Omental fat pad (tissue), 4 donors: ENCODE data around the gene TNFRSF19. TPM values are rescaled to one million over a fixed set of nuclear protein-coding genes. Genes with fewer than 3 reads are reported as not detected.

Source experiments
- ATAC-seq: fragments of 150-250 bp; one replicate; pipeline ENCODE4 v1.9.1; 2016; ENCODE audit warnings: mild to moderate bottlenecking, moderate library complexity; ENCODE audit not compliant: low FRiP score
- DNase-seq: peaks from one replicate; pipeline ENCODE4 v3.0.0-alpha.2; 2019; ENCODE audit warnings: low spot score
- total RNA-seq, 4 donors: library from RNA; depleted of rRNA; stranded (reverse); fragments of >200 nt; gene quantifications; one replicate each; pipeline ENCODE4 v1.1.0, GENCODE V29; 2016
- TF ChIP-seq, protein P1 (sequence below), 3 donors: fragments of 450-650 bp; IDR thresholded peaks; one replicate each; pipeline ENCODE4 v1.5.1; 2016 to 2017; ENCODE audit warnings: antibody characterized with exemption in 3 of 3, mild to moderate bottlenecking in 3 of 3, moderate library complexity in 2 of 3

The TNFRSF19 gene
- total RNA-seq, 4 donors from 2014 or later = 1.3 to 6.5 (median 2.8) TPM

DNA sequence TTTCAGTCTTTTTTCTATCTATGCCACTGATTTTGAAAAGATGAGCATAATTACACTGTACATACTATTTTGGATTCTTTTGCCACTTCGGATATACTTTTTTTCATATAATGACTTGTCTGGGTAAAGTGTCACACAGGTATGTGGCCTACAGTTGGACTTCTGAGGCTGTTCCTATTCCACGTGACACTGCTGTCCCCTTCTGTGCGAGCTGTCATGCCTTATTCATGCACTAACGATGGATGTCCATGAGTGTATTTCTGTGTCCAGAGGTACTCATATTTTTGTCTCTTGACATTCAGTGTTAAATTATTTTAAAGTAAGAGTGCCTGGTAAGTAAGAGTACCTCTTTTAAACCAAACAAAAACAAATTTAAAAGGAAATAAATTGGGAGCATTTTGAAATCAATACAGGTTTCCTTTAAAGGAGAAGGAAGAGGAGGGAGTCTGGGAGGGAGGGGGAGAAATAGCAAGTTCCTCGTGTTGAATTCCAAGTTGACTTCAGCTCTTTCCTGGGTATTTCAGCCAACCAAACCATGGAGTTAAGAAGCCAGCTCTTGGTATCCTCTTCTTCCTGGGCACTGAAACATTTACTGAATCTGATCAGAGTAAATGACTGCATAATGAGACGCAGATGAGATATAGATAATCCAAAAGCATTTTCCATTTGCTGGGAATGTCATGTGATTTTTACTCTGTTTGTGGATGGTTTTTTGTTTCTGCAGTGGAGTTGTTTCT lies 61.3 kb downstream of the TNFRSF19 start:
- TF ChIP-seq, protein P1, sequence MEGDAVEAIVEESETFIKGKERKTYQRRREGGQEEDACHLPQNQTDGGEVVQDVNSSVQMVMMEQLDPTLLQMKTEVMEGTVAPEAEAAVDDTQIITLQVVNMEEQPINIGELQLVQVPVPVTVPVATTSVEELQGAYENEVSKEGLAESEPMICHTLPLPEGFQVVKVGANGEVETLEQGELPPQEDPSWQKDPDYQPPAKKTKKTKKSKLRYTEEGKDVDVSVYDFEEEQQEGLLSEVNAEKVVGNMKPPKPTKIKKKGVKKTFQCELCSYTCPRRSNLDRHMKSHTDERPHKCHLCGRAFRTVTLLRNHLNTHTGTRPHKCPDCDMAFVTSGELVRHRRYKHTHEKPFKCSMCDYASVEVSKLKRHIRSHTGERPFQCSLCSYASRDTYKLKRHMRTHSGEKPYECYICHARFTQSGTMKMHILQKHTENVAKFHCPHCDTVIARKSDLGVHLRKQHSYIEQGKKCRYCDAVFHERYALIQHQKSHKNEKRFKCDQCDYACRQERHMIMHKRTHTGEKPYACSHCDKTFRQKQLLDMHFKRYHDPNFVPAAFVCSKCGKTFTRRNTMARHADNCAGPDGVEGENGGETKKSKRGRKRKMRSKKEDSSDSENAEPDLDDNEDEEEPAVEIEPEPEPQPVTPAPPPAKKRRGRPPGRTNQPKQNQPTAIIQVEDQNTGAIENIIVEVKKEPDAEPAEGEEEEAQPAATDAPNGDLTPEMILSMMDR (IDR thresholded peaks at IDR 0.05) = no peak
- ATAC-seq = no peak
- no peak for DNase-seq

DNA sequence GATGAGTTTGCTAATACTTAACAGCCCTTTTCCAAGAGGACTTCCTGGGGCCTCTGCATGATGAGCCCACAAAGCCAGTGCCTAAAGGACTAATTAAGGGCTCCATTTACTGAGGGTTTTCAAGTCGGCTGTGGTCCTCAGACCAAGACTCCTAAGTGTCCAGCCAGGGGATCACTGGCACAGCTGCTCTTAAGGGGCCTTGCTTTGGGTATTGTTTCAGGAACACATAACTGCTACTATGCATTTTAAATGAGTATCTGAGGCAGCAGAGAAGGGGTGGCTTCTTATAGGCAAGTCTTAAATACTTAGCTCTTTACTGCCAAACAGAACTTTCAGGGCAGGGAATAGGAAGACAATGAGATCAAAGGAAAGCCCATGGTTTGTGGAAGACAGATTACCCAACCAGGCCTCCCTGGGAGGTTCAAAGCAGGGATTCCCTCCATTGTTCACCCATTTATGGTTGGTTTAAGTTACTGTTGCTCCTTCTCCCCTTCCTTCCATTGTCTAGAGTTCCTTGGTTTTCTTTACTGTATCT lies 61.9 kb downstream of the TNFRSF19 start:
- ATAC-seq (no peak), DNase-seq (no peak)
- TF ChIP-seq, protein P1 (IDR thresholded peaks at IDR 0.05) = no peak

DNA sequence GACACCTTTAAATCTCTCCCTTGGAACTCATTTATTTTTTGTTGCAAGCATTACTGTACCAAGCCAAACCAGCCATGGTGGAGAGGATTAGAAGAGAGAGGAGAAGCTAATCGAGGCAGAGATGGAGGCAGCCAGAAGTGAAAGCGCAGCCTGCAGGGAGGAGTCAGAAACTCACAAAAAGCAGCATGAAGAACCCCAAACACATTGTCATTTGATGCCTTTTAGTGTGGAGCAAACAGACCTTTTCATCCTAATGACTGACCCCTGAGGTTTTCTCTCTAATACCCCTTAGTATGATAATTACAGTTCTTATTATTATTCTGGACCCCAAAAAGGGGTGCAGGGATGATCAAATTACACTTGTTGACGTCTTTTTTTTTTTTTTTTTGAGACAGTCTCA lies 62.5 kb downstream of the TNFRSF19 start:
- DNase-seq (no peak), ATAC-seq (no peak)
- TF ChIP-seq, protein P1 (IDR thresholded peaks at IDR 0.05) = no peak

DNA sequence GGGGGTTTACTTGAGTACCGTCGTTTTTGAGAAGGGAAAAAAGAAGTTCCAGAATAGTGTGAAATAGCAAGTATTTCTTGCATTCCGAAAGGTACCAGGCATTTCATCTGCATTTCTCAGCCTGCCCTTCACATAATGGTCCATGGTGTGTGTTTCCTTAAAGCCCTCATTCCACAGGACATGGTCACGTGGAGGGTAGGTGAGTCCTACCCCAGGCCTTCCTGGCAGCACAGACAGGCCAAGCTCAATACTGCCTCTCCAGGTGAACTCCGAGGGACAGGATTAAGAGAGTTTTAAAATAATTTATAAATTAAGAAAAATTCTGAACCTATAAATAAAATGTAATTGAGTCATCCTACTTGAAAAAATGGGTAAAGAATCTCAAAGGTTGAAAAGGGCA lies 64.7 kb downstream of the TNFRSF19 start:
- DNase-seq (no peak), ATAC-seq (no peak)
- TF ChIP-seq, protein P1 (IDR thresholded peaks at IDR 0.05) = no peak

DNA sequence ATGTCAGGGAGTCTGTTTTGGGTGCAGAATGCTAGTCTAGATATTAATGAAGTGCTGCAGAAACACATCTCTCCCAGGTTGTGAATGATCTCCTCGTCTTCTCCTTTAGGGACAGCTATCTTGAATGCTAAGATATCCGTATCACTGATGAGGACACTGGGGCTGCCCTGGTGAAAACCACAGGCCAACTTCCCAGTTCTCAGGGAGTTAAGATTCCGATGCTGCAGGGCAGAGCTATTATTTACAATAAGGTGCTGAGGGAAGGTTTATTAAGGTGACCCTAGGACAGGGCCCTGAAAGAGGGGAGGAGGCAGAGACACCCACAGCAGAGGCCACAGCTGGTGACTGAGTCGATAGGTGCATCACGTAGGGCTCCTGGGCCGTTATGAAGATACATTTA lies 66.1 kb downstream of the TNFRSF19 start:
- TF ChIP-seq, protein P1 (IDR thresholded peaks at IDR 0.05) = no peak
- DNase-seq = no peak
- no peak for ATAC-seq

DNA sequence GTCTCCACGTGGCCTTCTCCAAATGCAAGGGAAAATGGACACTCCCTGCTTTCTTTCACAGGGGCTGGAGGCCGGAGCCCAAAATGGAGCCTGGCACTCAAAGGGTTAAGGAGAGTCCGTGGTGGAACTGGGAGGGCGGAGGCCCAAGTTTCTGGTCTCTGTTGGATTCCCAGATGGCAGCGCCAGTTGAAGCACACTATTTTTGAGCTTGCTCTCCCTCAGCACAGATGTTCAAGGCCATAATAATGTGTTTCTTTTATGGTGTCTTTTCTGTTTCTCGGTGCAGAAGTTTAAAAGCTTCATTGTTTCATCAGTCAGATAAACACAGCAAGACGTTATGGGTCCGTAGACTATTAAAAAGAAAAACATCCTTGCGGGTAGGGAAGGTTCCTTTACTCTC lies 67.6 kb downstream of the TNFRSF19 start:
- no peak for DNase-seq
- no peak for ATAC-seq
- TF ChIP-seq, protein P1 (IDR thresholded peaks at IDR 0.05) = no peak

DNA sequence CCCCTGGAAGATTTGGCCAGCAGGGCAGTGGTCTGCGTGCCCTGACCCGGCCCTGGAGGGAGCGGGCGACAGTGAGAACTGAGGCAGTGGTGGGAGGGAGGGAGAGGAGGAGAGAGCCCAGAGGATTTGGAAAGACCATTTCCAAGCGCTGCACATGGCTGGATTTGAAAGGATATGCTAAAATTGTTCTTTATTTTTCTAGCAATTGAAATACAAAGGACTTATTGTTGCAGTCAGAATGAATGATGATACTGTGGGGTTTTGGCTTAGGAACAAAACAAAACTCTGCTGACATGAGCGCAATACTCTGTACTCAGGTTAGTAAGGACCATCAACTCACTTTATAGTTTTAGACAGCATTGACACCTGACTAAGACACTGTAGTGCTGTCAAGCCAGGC lies 69.5 kb downstream of the TNFRSF19 start:
- no peak for ATAC-seq
- DNase-seq = no peak
- TF ChIP-seq, protein P1 (IDR thresholded peaks at IDR 0.05) = no peak
